Measurements from ENCODE around the gene LMNA. TPM values are rescaled to one million over a fixed set of nuclear protein-coding genes. Genes with fewer than 3 reads are reported as not detected.

LMNA gene
- total RNA-seq, 6 experiments from 2014 or later, result 79.4 to 129 (median 98.8) TPM

GRCh38 chr1:156073740-156074139, 40.8 kb upstream of the LMNA start:
- Histone ChIP-seq H3K36me3 (no peaks in the 10 kb centered on the region), H3K27me3 (no peaks in the 10 kb centered on the region), H3K9me3 (no peaks in the 10 kb centered on the region), H3K4me1 (peaks cover 0 to 37% (median 13%) of the 10 kb centered on the region in 4 donors), H3K4me3 (no peak overlapping the region), H3K27ac (no peak overlapping the region)
- TF ChIP-seq CTCF (IDR thresholded peaks at IDR 0.05), result no peak
- ATAC-seq (no peak), DNase-seq (no peak)
- intact Hi-C loops (cut with DNase I), result no loop called here
- 61% methylated on average over 5 of the region's 5 CpGs for WGBS (ENCODE audit: insufficient coverage, low coverage, low lambda C conversion rate, missing lambda C conversion rate)

GRCh38 chr1:156074661-156075060, 39.9 kb upstream of the LMNA start:
- H3K36me3 ChIP-seq, result no peaks in the 10 kb centered on the region
- H3K4me3 ChIP-seq, result no peak overlapping the region
- intact Hi-C loops (cut with DNase I), result no loop called here
- no peaks in the 10 kb centered on the region for H3K9me3 ChIP-seq
- DNase-seq (no peak), ATAC-seq (no peak)
- H3K27me3 ChIP-seq, result no peaks in the 10 kb centered on the region
- H3K4me1 ChIP-seq, result peaks cover 0 to 33% (median 9%) of the 10 kb centered on the region in 4 donors
- no peak overlapping the region for H3K27ac ChIP-seq
- TF ChIP-seq POLR2A (IDR thresholded peaks at IDR 0.05) (no peak), CTCF (IDR thresholded peaks at IDR 0.05) (no peak)
- WGBS (ENCODE audit: insufficient coverage, low coverage, low lambda C conversion rate, missing lambda C conversion rate), result 51% methylated on average over 2 of the region's 8 CpGs

- peak overlapping the region in 1 of 3 donors; percentile 67 for H3K27ac ChIP-seq
- H3K36me3 ChIP-seq, result no peaks in the 10 kb centered on the region
- H3K4me3 ChIP-seq, result peak overlapping the region in 2 of 3 donors; percentile 76 to 79
- no peak for ATAC-seq
- peaks cover 0 to 30% (median 7%) of the 10 kb centered on the region in 4 donors for H3K4me1 ChIP-seq
- no peak for TF ChIP-seq POLR2A (IDR thresholded peaks at IDR 0.05)
- no peak for TF ChIP-seq CTCF (IDR thresholded peaks at IDR 0.05)
- DNase-seq, result no peak
- H3K27me3 ChIP-seq, result no peaks in the 10 kb centered on the region
- intact Hi-C loops (cut with DNase I), result no loop called here
- no peaks in the 10 kb centered on the region for H3K9me3 ChIP-seq
- 24% methylated on average over 3 of the region's 3 CpGs for WGBS (ENCODE audit: insufficient coverage, low coverage, low lambda C conversion rate, missing lambda C conversion rate)
These were observed 39.3 kb upstream of the LMNA start for GRCh38 chr1:156075162-156075561.

DNA sequence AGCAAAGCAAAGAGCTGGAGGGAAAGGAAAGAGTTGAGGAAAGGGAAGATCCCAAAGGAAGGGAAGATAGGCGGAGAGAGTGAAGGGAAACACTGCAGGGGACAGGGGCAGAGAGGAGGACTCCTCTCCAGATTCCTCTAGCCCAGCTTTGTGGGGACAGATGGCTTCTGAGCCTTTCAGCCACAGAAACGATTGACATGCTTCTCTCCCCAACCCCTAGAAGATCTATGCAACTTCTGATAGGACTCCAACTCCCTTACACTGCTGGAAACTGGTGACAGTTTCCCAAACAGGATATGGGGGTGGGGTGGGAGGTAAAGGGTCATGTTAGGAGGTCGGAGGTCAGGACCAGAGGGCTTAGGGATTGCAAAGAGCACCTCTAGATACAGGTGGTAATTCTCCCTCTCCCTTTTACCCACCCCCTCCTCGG, 38.7 kb upstream of the LMNA start:
- H3K4me3 ChIP-seq, result peak overlapping the region; percentile 74 to 79 (median 76)
- H3K27ac ChIP-seq, result peak overlapping the region; percentile 32 to 67 (median 47)
- intact Hi-C loops (cut with DNase I), result no loop called here
- peaks cover 0 to 25% (median 4%) of the 10 kb centered on the region in 4 donors for H3K4me1 ChIP-seq
- 20% methylated on average over 4 of the region's 4 CpGs for WGBS (ENCODE audit: insufficient coverage, low coverage, low lambda C conversion rate, missing lambda C conversion rate)
- no peaks in the 10 kb centered on the region for H3K27me3 ChIP-seq
- no peaks in the 10 kb centered on the region for H3K9me3 ChIP-seq
- DNase-seq (peak in 1 of 3 donors; percentile 60), ATAC-seq (peak; percentile 46 to 57 (median 50))
- TF ChIP-seq CTCF (IDR thresholded peaks at IDR 0.05), result no peak
- peak; percentile 85 for TF ChIP-seq POLR2A (IDR thresholded peaks at IDR 0.05)
- no peaks in the 10 kb centered on the region for H3K36me3 ChIP-seq

Measured in right lobe of liver (tissue), 6 donors.